ENCODE results near the gene GTF2A1L. TPM values are rescaled to one million over a fixed set of nuclear protein-coding genes. Genes with fewer than 3 reads are reported as not detected.
A peak's percentile ranks its signal among the peaks of the same experiment; 100 is the strongest.

Gene GTF2A1L
- total RNA-seq, 1 donor, result 4.7 TPM

GRCh38 chr2:48727560-48727959, 109.9 kb downstream of the GTF2A1L start:
- TF ChIP-seq CTCF (IDR thresholded peaks at IDR 0.05; ENCODE audit: insufficient read depth, low read depth, low read length), result peak; percentile 35
- peak; percentile 38 for DNase-seq (ENCODE audit: low read depth)

GRCh38 chr2:48728295-48728694, 110.6 kb downstream of the GTF2A1L start:
- DNase-seq (ENCODE audit: low read depth), result no peak
- no peak overlapping the region for H3K4me3 ChIP-seq (ENCODE audit: low read depth, low read length)
- TF ChIP-seq CTCF (IDR thresholded peaks at IDR 0.05; ENCODE audit: insufficient read depth, low read depth, low read length), result no peak

More at GRCh38 chr2:48727560-48727959, 109.9 kb downstream of the GTF2A1L start:
- no peak overlapping the region for H3K4me3 ChIP-seq (ENCODE audit: low read depth, low read length)

GRCh38 chr2:48728840-48729239, 111.2 kb downstream of the GTF2A1L start:
- DNase-seq (ENCODE audit: low read depth), result no peak
- no peak overlapping the region for H3K4me3 ChIP-seq (ENCODE audit: low read depth, low read length)
- TF ChIP-seq CTCF (IDR thresholded peaks at IDR 0.05; ENCODE audit: insufficient read depth, low read depth, low read length), result no peak

Small RNA genes lying within 50 kb of the gene (small RNA-seq; reads per million reads assigned to genes)
- gene TPT1P11, result not detected

Other genes starting within 250 kb of the GTF2A1L start
- 11.9 and 19.0 TPM in 2 replicates for gene PPP1R21, start 177.1 kb upstream of the GTF2A1L start, total RNA-seq
- gene STON1, start 87.7 kb upstream of the GTF2A1L start, total RNA-seq, result 15.5 and 25.0 TPM in 2 replicates
- under 0.01 TPM in 1 of 2 replicates, not detected in the other for gene LHCGR, start 137.9 kb downstream of the GTF2A1L start, total RNA-seq